H1 (cell line): Measurements from ENCODE around the gene DPYD. TPM values are rescaled to one million over a fixed set of nuclear protein-coding genes. Genes with fewer than 3 reads are reported as not detected.

Experiments
- CTCF ChIA-PET: fragments of 300-600 bp; sonication (Branson Sonifier 250); formaldehyde crosslinking; loops from one replicate; lab custom pipeline; 2021; ENCODE audit not compliant: partially characterized antibody; lab: Charles Lee
- POLR2A ChIA-PET: fragments of 300-600 bp; sonication (Branson Sonifier 250); formaldehyde crosslinking; loops from one replicate; lab custom pipeline; 2021; ENCODE audit warnings: inconsistent platforms; ENCODE audit not compliant: partially characterized antibody; lab: Charles Lee
- DNase-seq, 2 experiments: peaks; one replicate each; pipeline versions ENCODE4 v3.0.0 to v3.0.0-alpha.2; 2010 to 2022; ENCODE audit warnings: low spot score in 2 of 2, low read depth in 1 of 2, mixed read lengths in 1 of 2
- FAIRE-seq: peaks from 2 replicates; lab custom pipeline; 2011; peaks lifted over from hg19 to GRCh38; lab: Jason Lieb, UNC
- H2AFZ ChIP-seq: 2 replicates; pipeline ENCODE4 v1.8.1; 2012; ENCODE audit warnings: low read length, inconsistent platforms
- H2AK5ac ChIP-seq: 2 replicates; pipeline ENCODE4 v1.6.1; 2013; ENCODE audit warnings: low read depth, low read length
- H2BK120ac ChIP-seq: replicated peaks from 2 replicates; pipeline ENCODE3; 2013; ENCODE audit warnings: low read depth, low read length, inconsistent platforms
- H2BK12ac ChIP-seq: 2 replicates; pipeline ENCODE4 v1.6.1; 2013; ENCODE audit warnings: low read depth, low read length
- H2BK15ac ChIP-seq: 2 replicates; pipeline ENCODE4 v1.6.1; 2013; ENCODE audit warnings: low read length
- H2BK20ac ChIP-seq: 2 replicates; pipeline ENCODE4 v1.6.1; 2013; ENCODE audit warnings: low read length
- H2BK5ac ChIP-seq: 2 replicates; pipeline ENCODE4 v1.6.1; 2013; ENCODE audit warnings: low read depth, low read length
- H3K14ac ChIP-seq: 2 replicates; pipeline ENCODE4 v1.6.1; 2013; ENCODE audit warnings: inconsistent platforms; ENCODE audit not compliant: insufficient read length
- H3K18ac ChIP-seq: 2 replicates; pipeline ENCODE4 v1.6.1; 2013; ENCODE audit warnings: low read length; ENCODE audit errors: extremely low read depth
- H3K23ac ChIP-seq: 2 replicates; pipeline ENCODE4 v1.6.1; 2013; ENCODE audit warnings: inconsistent platforms; ENCODE audit not compliant: insufficient read length
- H3K23me2 ChIP-seq: 2 replicates; pipeline ENCODE4 v1.6.1; 2013; ENCODE audit warnings: low read depth, low read length
- H3K27ac ChIP-seq: 2 replicates; pipeline ENCODE4 v1.6.1; 2011; ENCODE audit warnings: low read depth, low read length, inconsistent platforms
- H3K27me3 ChIP-seq, 4 experiments: replicated peaks in 1 of 4; 1 replicate in 1 of 4; 2 replicates in 3 of 4; pipeline versions ENCODE4 v1.6.1 to v1.8.1; 2011 to 2013; ENCODE audit warnings: low read length in 3 of 4, mild to moderate bottlenecking in 3 of 4, inconsistent platforms in 2 of 4, mixed read lengths in 2 of 4, moderate library complexity in 1 of 4; ENCODE audit not compliant: control insufficient read depth in 3 of 4, insufficient read depth in 3 of 4; ENCODE audit errors: extremely low read depth in 1 of 4
- H3K36me3 ChIP-seq, 4 experiments: 2 replicates each; pipeline versions ENCODE4 v1.6.1 to v1.8.1; 2011 to 2013; ENCODE audit warnings: mild to moderate bottlenecking in 4 of 4, low read length in 3 of 4, moderate library complexity in 2 of 4, control low read depth in 1 of 4, inconsistent platforms in 1 of 4; ENCODE audit not compliant: insufficient read depth in 4 of 4, control insufficient read depth in 2 of 4
- H3K4ac ChIP-seq: replicated peaks from 2 replicates; pipeline ENCODE3; 2013; ENCODE audit warnings: low read length, low read depth, mixed read lengths, inconsistent platforms; ENCODE audit not compliant: insufficient read length
- H3K4me1 ChIP-seq, 4 experiments: replicated peaks in 1 of 4; 1 replicate in 1 of 4; 2 replicates in 3 of 4; pipeline versions ENCODE4 v1.6.1 to v1.8.1; 2011 to 2013; ENCODE audit warnings: low read length in 3 of 4, inconsistent platforms in 2 of 4, mixed read lengths in 1 of 4; ENCODE audit not compliant: insufficient read depth in 4 of 4, control insufficient read depth in 3 of 4
- H3K4me2 ChIP-seq, 2 experiments: 2 replicates each; pipeline versions ENCODE4 v1.6.1 to v1.8.1; 2011 to 2013; ENCODE audit warnings: low read depth in 2 of 2, low read length in 2 of 2, control low read depth in 1 of 2, inconsistent platforms in 1 of 2, mild to moderate bottlenecking in 1 of 2; ENCODE audit not compliant: insufficient read depth in 1 of 2
- H3K4me3 ChIP-seq, 4 experiments: fragments of 200-600, 300-600 bp in 1 of 4; sonication (generic), shearing (Covaris generic), sonication (Bioruptor Twin) in 1 of 4; 2 replicates each; pipeline versions ENCODE4 v1.5.1 to v1.8.1; 2011 to 2016; ENCODE audit warnings: low read length in 4 of 4, low read depth in 3 of 4, control low read depth in 2 of 4, inconsistent platforms in 2 of 4, mild to moderate bottlenecking in 2 of 4, mixed read lengths in 1 of 4, moderate library complexity in 1 of 4; ENCODE audit not compliant: insufficient read depth in 2 of 4; ENCODE audit errors: extremely low read depth in 1 of 4
- H3K56ac ChIP-seq: replicated peaks from 2 replicates; pipeline ENCODE3; 2013; ENCODE audit warnings: low read depth, mild to moderate bottlenecking, mixed read lengths, low read length, inconsistent platforms; ENCODE audit not compliant: insufficient read length
- H3K79me1 ChIP-seq: 2 replicates; pipeline ENCODE4 v1.6.1; 2013; ENCODE audit warnings: low read depth, low read length, control low read depth
- H3K79me2 ChIP-seq, 2 experiments: 2 replicates each; pipeline versions ENCODE4 v1.6.1 to v1.8.1; 2012 to 2013; ENCODE audit warnings: low read length in 2 of 2, mild to moderate bottlenecking in 2 of 2, inconsistent platforms in 1 of 2; ENCODE audit not compliant: insufficient read depth in 2 of 2, control insufficient read depth in 1 of 2
- H3K9ac ChIP-seq, 4 experiments: replicated peaks in 1 of 4; 1 replicate in 1 of 4; 2 replicates in 3 of 4; pipeline versions ENCODE4 v1.6.1 to v1.8.1; 2011 to 2013; ENCODE audit warnings: low read depth in 3 of 4, low read length in 3 of 4, control low read depth in 2 of 4, mild to moderate bottlenecking in 2 of 4, moderate library complexity in 2 of 4, inconsistent platforms in 1 of 4; ENCODE audit errors: extremely low read depth in 1 of 4
- H3K9me3 ChIP-seq, 2 experiments: 2 replicates each; pipeline versions ENCODE4 v1.6.1 to v1.8.1; 2012 to 2013; ENCODE audit warnings: mild to moderate bottlenecking in 2 of 2, moderate library complexity in 2 of 2, control low read depth in 1 of 2, inconsistent platforms in 1 of 2, low read depth in 1 of 2, low read length in 1 of 2, mixed read lengths in 1 of 2; ENCODE audit not compliant: insufficient read depth in 2 of 2
- H4K20me1 ChIP-seq, 2 experiments: replicated peaks in 1 of 2; 2 replicates each; pipeline versions ENCODE3 to v1.8.1; 2011 to 2013; ENCODE audit warnings: inconsistent platforms in 2 of 2, low read length in 2 of 2, mild to moderate bottlenecking in 1 of 2; ENCODE audit not compliant: insufficient read depth in 2 of 2, control insufficient read depth in 1 of 2
- H4K5ac ChIP-seq: 2 replicates; pipeline ENCODE4 v1.6.1; 2013; ENCODE audit warnings: low read length, low read depth, mixed read lengths, inconsistent platforms; ENCODE audit not compliant: insufficient read length
- H4K8ac ChIP-seq: 2 replicates; pipeline ENCODE4 v1.8.0; 2013; ENCODE audit warnings: mild to moderate bottlenecking, moderate library complexity, low read length, inconsistent platforms; ENCODE audit not compliant: insufficient read depth; ENCODE audit errors: extremely low read depth
- H4K91ac ChIP-seq: replicated peaks from 2 replicates; pipeline ENCODE3; 2013; ENCODE audit warnings: low read length, mixed read lengths, inconsistent platforms; ENCODE audit not compliant: insufficient read length
- BACH1 ChIP-seq: IDR thresholded peaks from 2 replicates; pipeline ENCODE4 v1.6.1; 2012; ENCODE audit warnings: low read length, improper control_type of control experiment
- CEBPB ChIP-seq: IDR thresholded peaks from 2 replicates; pipeline ENCODE4 v1.6.1; 2012; ENCODE audit warnings: low read depth, low read length
- CHD1 ChIP-seq: IDR thresholded peaks from 2 replicates; pipeline ENCODE4 v1.6.1; 2012; ENCODE audit warnings: low read depth, low read length, improper control_type of control experiment
- EP300 ChIP-seq, 2 experiments: IDR thresholded peaks; 1 replicate in 1 of 2; 2 replicates in 1 of 2; pipeline ENCODE4 v1.6.1; 2011 to 2012; ENCODE audit warnings: low read depth in 2 of 2, low read length in 2 of 2, mild to moderate bottlenecking in 2 of 2, borderline replicate concordance in 1 of 2, inconsistent platforms in 1 of 2, moderate library complexity in 1 of 2
- GTF2F1 ChIP-seq: IDR thresholded peaks from 2 replicates; pipeline ENCODE4 v1.6.1; 2012; ENCODE audit warnings: low read depth, low read length, improper control_type of control experiment, borderline replicate concordance
- KDM5A ChIP-seq: fragments of 200-600 bp; IDR thresholded peaks from 2 replicates; pipeline ENCODE4 v1.7.1; 2012; ENCODE audit warnings: mild to moderate bottlenecking, low read length, inconsistent platforms, mixed read lengths
- PHF8 ChIP-seq: fragments of 200-600 bp; sonication (generic); conservative IDR thresholded peaks from 2 replicates; pipeline ENCODE4 v1.7.1; 2012; ENCODE audit warnings: low read depth, mild to moderate bottlenecking, inconsistent platforms, low read length, moderate library complexity
- POU5F1 ChIP-seq: IDR thresholded peaks from 2 replicates; pipeline ENCODE4 v1.6.1; 2011; ENCODE audit warnings: low read depth, mild to moderate bottlenecking, low read length, moderate library complexity
- RAD21 ChIP-seq, 2 experiments: IDR thresholded peaks in 1 of 2; conservative IDR thresholded peaks in 1 of 2; 2 replicates each; pipeline ENCODE4 v1.6.1; 2011; ENCODE audit warnings: low read depth in 2 of 2, low read length in 2 of 2, improper control_type of control experiment in 1 of 2, inconsistent platforms in 1 of 2, mild to moderate bottlenecking in 1 of 2, moderate library complexity in 1 of 2
- SIRT6 ChIP-seq: IDR thresholded peaks from one replicate; pipeline ENCODE4 v1.7.1; 2012; ENCODE audit warnings: low read length, inconsistent platforms
- SP4 ChIP-seq: IDR thresholded peaks from 2 replicates; pipeline ENCODE4 v1.6.1; 2012; ENCODE audit warnings: low read length, inconsistent platforms
- TBP ChIP-seq: IDR thresholded peaks from 2 replicates; pipeline ENCODE4 v1.6.1; 2011; ENCODE audit warnings: low read depth, low read length, improper control_type of control experiment
- ZNF274 ChIP-seq: IDR thresholded peaks from 2 replicates; pipeline ENCODE4 v1.7.0; 2012; ENCODE audit warnings: low read length, borderline replicate concordance; ENCODE audit errors: extremely low read depth
- WGBS, 2 experiments: shearing (Covaris generic) in 1 of 2; methylation state at CpG; one replicate each; pipeline versions ENCODE4 v1.1.6 to v1.1.7; 2013 to 2015; ENCODE audit warnings: low lambda C conversion rate in 2 of 2, mixed read lengths in 2 of 2, inconsistent platforms in 1 of 2, low coverage in 1 of 2, missing lambda C conversion rate in 1 of 2; ENCODE audit not compliant: insufficient replicate concordance in 2 of 2, insufficient coverage in 1 of 2, insufficient read length in 1 of 2; ENCODE audit errors: extremely low coverage in 1 of 2, missing lambda C conversion rate in 1 of 2; 5-methylcytosine and 5-hydroxymethylcytosine counted together
- polyA plus RNA-seq, 7 experiments: library from polyadenylated mRNA; depleted of rRNA in 3 of 7; stranded (reverse) in 5 of 7; unstranded in 2 of 7; fragments of >200 nt in 5 of 7; fragments of 200-250 nt in 2 of 7; gene quantifications; 1 replicate in 5 of 7; 2 replicates in 1 of 7; 4 replicates in 1 of 7; pipeline versions ENCODE4 v1.2.1 to v1.2.3, GENCODE V29; 2011 to 2013; ENCODE audit warnings: missing spikeins in 2 of 7, mixed read lengths in 2 of 7
- total RNA-seq: library from RNA; stranded (reverse); fragmentation: NEBNext Ultra II Directional; extraction: Animal tissue kit (Norgen Biotek cat#: 25700); gene quantifications from 2 replicates; pipeline ENCODE4 v1.2.1, GENCODE V29; 2021
- TF ChIP-seq, protein P1 (sequence below): IDR thresholded peaks from 2 replicates; pipeline ENCODE4 v1.6.1; 2012; ENCODE audit warnings: low read length, inconsistent platforms

The DPYD gene
- total and polyA plus RNA-seq, 2 of the 8 experiments (the other 6 are each of a cell fraction or from before 2014, with no cell fraction given) = 0.29 to 0.73 TPM

DNA sequence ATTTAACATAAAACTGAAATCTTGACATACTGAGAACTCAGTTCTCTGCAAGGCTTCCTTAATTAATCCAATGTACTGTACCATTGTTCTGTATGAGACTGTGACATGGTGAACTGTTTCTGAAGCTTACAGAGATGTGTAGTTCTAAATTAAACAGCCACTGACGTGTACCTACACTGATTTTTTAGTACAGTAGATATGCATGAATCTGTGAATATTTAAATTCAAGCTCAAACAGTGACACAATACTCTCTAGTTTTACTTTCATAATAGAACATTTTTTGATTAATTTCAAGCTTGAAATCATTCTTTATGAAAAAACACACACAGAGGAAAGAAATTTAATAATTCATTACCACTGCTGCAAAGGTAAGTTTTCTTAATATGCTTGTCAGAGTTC, 621.9 kb downstream of the DPYD start:
- Histone ChIP-seq H4K20me1 (no peaks in the 10 kb centered on the region), H4K5ac (no peak overlapping the region), H3K4me1 (no peaks in the 10 kb centered on the region; a peak in 1 of 7 replicates), H3K4ac (no peak overlapping the region), H3K36me3 (no peaks in the 10 kb centered on the region), H3K56ac (no peak overlapping the region), H2AK5ac (no peak overlapping the region), H4K91ac (no peak overlapping the region), H3K9me3 (no peaks in the 10 kb centered on the region), H3K79me1 (no peaks in the 10 kb centered on the region), H3K23me2 (no peaks in the 10 kb centered on the region), H3K23ac (no peak overlapping the region), H3K9ac (no peak overlapping the region), H3K14ac (no peak overlapping the region), H3K18ac (no peak overlapping the region), H2BK12ac (no peak overlapping the region), H3K27me3 (no peaks in the 10 kb centered on the region), H2BK15ac (no peak overlapping the region), H2AFZ (no peak overlapping the region), H3K79me2 (no peaks in the 10 kb centered on the region), H3K4me3 (no peak overlapping the region), H3K4me2 (no peak overlapping the region), H3K27ac (no peak overlapping the region), H2BK20ac (no peak overlapping the region), H2BK5ac (no peak overlapping the region), H2BK120ac (no peak overlapping the region), H4K8ac (no peak overlapping the region)
- FAIRE-seq (no peak), DNase-seq (no peak)
- ChIA-PET POLR2A (no interaction called here), CTCF (no interaction called here)
- TF ChIP-seq PHF8 (no peak), KDM5A (no peak), ZNF274 (no peak), SIRT6 (no peak), CHD1 (no peak), EP300 (IDR thresholded peaks at IDR 0.05; ENCODE audit: borderline replicate concordance in 1 of 2, low read depth in 2 of 2, low read length in 2 of 2) (no peak), CEBPB (no peak), BACH1 (no peak), RAD21 (IDR thresholded peaks at IDR 0.05 in 1 of 2, conservative IDR thresholded peaks at IDR 0.05 in 1 of 2; ENCODE audit: low read depth in 2 of 2, low read length in 2 of 2) (no peak), TBP (no peak), SP4 (no peak), GTF2F1 (no peak), POU5F1 (no peak)
- TF ChIP-seq, protein P1, sequence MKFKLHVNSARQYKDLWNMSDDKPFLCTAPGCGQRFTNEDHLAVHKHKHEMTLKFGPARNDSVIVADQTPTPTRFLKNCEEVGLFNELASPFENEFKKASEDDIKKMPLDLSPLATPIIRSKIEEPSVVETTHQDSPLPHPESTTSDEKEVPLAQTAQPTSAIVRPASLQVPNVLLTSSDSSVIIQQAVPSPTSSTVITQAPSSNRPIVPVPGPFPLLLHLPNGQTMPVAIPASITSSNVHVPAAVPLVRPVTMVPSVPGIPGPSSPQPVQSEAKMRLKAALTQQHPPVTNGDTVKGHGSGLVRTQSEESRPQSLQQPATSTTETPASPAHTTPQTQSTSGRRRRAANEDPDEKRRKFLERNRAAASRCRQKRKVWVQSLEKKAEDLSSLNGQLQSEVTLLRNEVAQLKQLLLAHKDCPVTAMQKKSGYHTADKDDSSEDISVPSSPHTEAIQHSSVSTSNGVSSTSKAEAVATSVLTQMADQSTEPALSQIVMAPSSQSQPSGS = no peak
- 96% methylated on average over 1 of the region's 1 CpG; no CpG with 5 or more reads in 1 of the 2 experiments for WGBS, 2 experiments
